K562 (cell line): ENCODE data around the gene C6orf15. TPM values are rescaled to one million over a fixed set of nuclear protein-coding genes. Genes with fewer than 3 reads are reported as not detected.

Experiments
- ATAC-seq: fragments of 200-7000 bp; cut with Tn5 transposase; 3 replicates; pipeline ENCODE4 v1.9.1; 2020; ENCODE audit warnings: moderate library complexity
- BruUV-seq: library from RNA; stranded (reverse); fragments of 400-500 nt; replicated peaks from 2 replicates; lab custom pipeline; 2021; lab: Mats Ljungman, UMichigan
- CTCF ChIA-PET: fragments of 300-600 bp; formaldehyde crosslinking; extraction: SDS; loops from one replicate; lab custom pipeline; 2021; ENCODE audit warnings: low intra/inter-chr PET ratio; lab: Yijun Ruan, JAX
- POLR2A ChIA-PET: fragments of 300-600, 350-650 bp; sonication (Branson Sonifier 250); formaldehyde crosslinking; extraction: SDS; loops from one replicate; lab custom pipeline; 2021; ENCODE audit warnings: antibody characterized with exemption, inconsistent platforms; lab: Yijun Ruan, JAX
- DNase-seq, 4 experiments: peaks; one replicate each; pipeline versions ENCODE4 v3.0.0 to v3.0.0-alpha.2; 2011 to 2018; ENCODE audit warnings: low spot score in 3 of 4, mixed read lengths in 3 of 4; ENCODE audit errors: extremely low read depth in 1 of 4
- FAIRE-seq: peaks from 2 replicates; lab custom pipeline; 2011; peaks lifted over from hg19 to GRCh38; lab: Jason Lieb, UNC
- H2AFZ ChIP-seq: 2 replicates; pipeline ENCODE4 v1.6.0; 2011; ENCODE audit warnings: low read depth, low read length, control low read depth, inconsistent platforms
- H3K27ac ChIP-seq: fragments of 200-600 bp; 3 replicates; pipeline ENCODE4 v1.8.0; 2011; ENCODE audit warnings: low read depth, mild to moderate bottlenecking, control low read depth, inconsistent platforms, low read length, moderate library complexity, mixed read lengths; ENCODE audit errors: extremely low read depth
- H3K27me3 ChIP-seq, 2 experiments: fragments of 300-600 bp in 1 of 2; 2 replicates in 1 of 2; 3 replicates in 1 of 2; pipeline versions ENCODE4 v1.6.0 to v1.8.0; 2011; ENCODE audit warnings: inconsistent platforms in 2 of 2, low read length in 2 of 2, mild to moderate bottlenecking in 1 of 2, mixed read lengths in 1 of 2, moderate library complexity in 1 of 2; ENCODE audit not compliant: control insufficient read depth in 2 of 2, insufficient read depth in 2 of 2
- H3K36me3 ChIP-seq: fragments of 300-600 bp; 3 replicates; pipeline ENCODE4 v1.8.0; 2011; ENCODE audit warnings: mild to moderate bottlenecking, low read length, inconsistent platforms; ENCODE audit not compliant: control insufficient read depth, insufficient read depth
- H3K4me1 ChIP-seq, 2 experiments: fragments of 200-600 bp in 1 of 2; replicated peaks in 1 of 2; 2 replicates in 1 of 2; 3 replicates in 1 of 2; pipeline versions ENCODE4 v1.5.1 to v1.8.0; 2011; ENCODE audit warnings: inconsistent platforms in 2 of 2, low read length in 2 of 2, mild to moderate bottlenecking in 1 of 2, mixed read lengths in 1 of 2, moderate library complexity in 1 of 2; ENCODE audit not compliant: control insufficient read depth in 2 of 2, insufficient read depth in 2 of 2
- H3K4me2 ChIP-seq: 2 replicates; pipeline ENCODE4 v1.6.1; 2011; ENCODE audit warnings: low read length, control low read depth, inconsistent platforms, mixed read lengths; ENCODE audit not compliant: insufficient read depth
- H3K4me3 ChIP-seq: fragments of 200-600 bp; sonication (generic), shearing (Covaris generic); 2 replicates; pipeline ENCODE4 v1.5.1; 2016; ENCODE audit warnings: control low read depth, inconsistent platforms
- H3K79me2 ChIP-seq: fragments of 200-600 bp; 3 replicates; pipeline ENCODE4 v1.8.0; 2011; ENCODE audit warnings: low read length, inconsistent platforms; ENCODE audit not compliant: control insufficient read depth, insufficient read depth
- H3K9ac ChIP-seq, 2 experiments: 2 replicates each; pipeline versions ENCODE4 v1.6.0 to v1.6.1; 2011; ENCODE audit warnings: low read depth in 2 of 2, low read length in 2 of 2, control low read depth in 1 of 2, inconsistent platforms in 1 of 2, mild to moderate bottlenecking in 1 of 2, mixed read lengths in 1 of 2; ENCODE audit not compliant: insufficient read depth in 1 of 2
- H3K9me1 ChIP-seq: one replicate; pipeline ENCODE4 v1.6.0; 2011; ENCODE audit warnings: inconsistent platforms, mild to moderate bottlenecking, low read length, moderate library complexity; ENCODE audit not compliant: control insufficient read depth, insufficient read depth
- H3K9me3 ChIP-seq: replicated peaks from 2 replicates; pipeline ENCODE4 v1.5.1; 2011; ENCODE audit warnings: low read depth, low read length, inconsistent platforms; ENCODE audit not compliant: control insufficient read depth, insufficient read depth
- H4K20me1 ChIP-seq: replicated peaks from 2 replicates; pipeline ENCODE4 v1.6.1; 2011; ENCODE audit warnings: low read length, inconsistent platforms, mixed read lengths; ENCODE audit not compliant: control insufficient read depth, insufficient read depth
- CHAMP1 ChIP-seq: fragments of 450-650 bp; IDR thresholded peaks from 2 replicates; pipeline ENCODE4 v1.6.1; 2016; ENCODE audit warnings: mild to moderate bottlenecking
- FOXK1 ChIP-seq: sonication (generic); formaldehyde crosslinking; IDR thresholded peaks from 2 replicates; pipeline ENCODE4 v1.8.0; 2022; ENCODE audit warnings: missing genetic modification reagents, mild to moderate bottlenecking, borderline replicate concordance
- FUS ChIP-seq: fragments of 200-400 bp; formaldehyde crosslinking; optimal IDR thresholded peaks from 2 replicates; pipeline ENCODE3; 2017; ENCODE audit warnings: low read depth, low read length
- GTF2F1 ChIP-seq: IDR thresholded peaks from 2 replicates; pipeline ENCODE4 v1.6.1; 2011; ENCODE audit warnings: low read depth, low read length, improper control_type of control experiment
- HDGF ChIP-seq: fragments of 450-650 bp; IDR thresholded peaks from 2 replicates; pipeline ENCODE4 v1.6.1; 2016
- HIVEP1 ChIP-seq: fragments of 250-450 bp; sonication (Bioruptor Pico); IDR thresholded peaks from 2 replicates; pipeline ENCODE4 v1.4.0; 2020; ENCODE audit warnings: mild to moderate bottlenecking
- MXD1 ChIP-seq: fragments of 250-450 bp; sonication (Bioruptor Pico); IDR thresholded peaks from 2 replicates; pipeline ENCODE4 v1.8.0; 2021; ENCODE audit warnings: borderline replicate concordance, mild to moderate bottlenecking, moderate library complexity; ENCODE audit not compliant: poor library complexity, severe bottlenecking
- NCOA4 ChIP-seq: fragments of 450-650 bp; IDR thresholded peaks from 2 replicates; pipeline ENCODE4 v1.6.1; 2018; ENCODE audit warnings: mild to moderate bottlenecking; ENCODE audit not compliant: partially characterized antibody
- NFE2L1 ChIP-seq: fragments of 450-650 bp; IDR thresholded peaks from 2 replicates; pipeline ENCODE4 v1.6.1; 2016; ENCODE audit warnings: missing genetic modification characterization, low read depth, mild to moderate bottlenecking, missing compliant biosample characterization, moderate library complexity, borderline replicate concordance
- POLR2H ChIP-seq: IDR thresholded peaks from 2 replicates; pipeline ENCODE4 v1.6.1; 2016; ENCODE audit warnings: missing genetic modification characterization, low read depth, mild to moderate bottlenecking, control low read depth, missing compliant biosample characterization, moderate library complexity
- RBM39 ChIP-seq: fragments of 200-400 bp; formaldehyde crosslinking; optimal IDR thresholded peaks from 2 replicates; pipeline ENCODE3; 2018; ENCODE audit warnings: low read depth, low read length
- SMAD3 ChIP-seq: fragments of 450-650 bp; formaldehyde crosslinking; conservative IDR thresholded peaks from 2 replicates; pipeline ENCODE4 v1.4.0; 2020; ENCODE audit warnings: mild to moderate bottlenecking
- SMAD4 ChIP-seq: fragments of 250-450 bp; sonication (Bioruptor Pico); conservative IDR thresholded peaks from 2 replicates; pipeline ENCODE4 v1.8.0; 2021; ENCODE audit warnings: inconsistent platforms, mild to moderate bottlenecking, moderate library complexity
- SNIP1 ChIP-seq: fragments of 450-650 bp; IDR thresholded peaks from 2 replicates; pipeline ENCODE4 v1.7.1; 2017; ENCODE audit warnings: low read depth, mild to moderate bottlenecking
- SNRNP70 ChIP-seq: fragments of 200-400 bp; formaldehyde crosslinking; optimal IDR thresholded peaks from 2 replicates; pipeline ENCODE3; 2017; ENCODE audit warnings: low read depth, low read length
- SREBF2 ChIP-seq: sonication (generic); formaldehyde crosslinking; IDR thresholded peaks from 2 replicates; pipeline ENCODE4 v1.4.0; 2020; ENCODE audit warnings: mild to moderate bottlenecking, missing genetic modification reagents
- ZNF511 ChIP-seq: sonication (generic); formaldehyde crosslinking; IDR thresholded peaks from 2 replicates; pipeline ENCODE4 v1.8.0; 2022; ENCODE audit warnings: mild to moderate bottlenecking, missing genetic modification reagents
- ZNF766 ChIP-seq: fragments of 200-800 bp; sonication (Bioruptor generic); conservative IDR thresholded peaks from 2 replicates; pipeline ENCODE4 v1.6.1; 2016; ENCODE audit warnings: missing genetic modification characterization, missing compliant biosample characterization
- WGBS: fragments of 100-300 bp; shearing (Covaris generic); methylation state at CpG from one replicate; pipeline ENCODE4 v1.1.6; 2016; ENCODE audit warnings: low coverage, mixed read lengths; ENCODE audit not compliant: insufficient coverage; ENCODE audit errors: missing lambda C conversion rate; 5-methylcytosine and 5-hydroxymethylcytosine counted together
- in situ Hi-C: fragments of 300-500 bp; cut with MboI; formaldehyde crosslinking; loops from 4 replicates; pipeline ENCODE4 v1.15.0; 2018; ENCODE audit warnings: inconsistent platforms, mixed read lengths
- intact Hi-C: fragments of 100-400 bp; cut with micrococcal nuclease; formaldehyde crosslinking; loops from 2 replicates; pipeline ENCODE4 v1.14.2; 2022
- polyA plus RNA-seq, 8 experiments: library from polyadenylated mRNA; depleted of rRNA in 4 of 8; stranded (reverse) in 5 of 8; unstranded in 3 of 8; fragments of >200 nt; fragmentation: Nextera tagmentation in 2 of 8; fragmentation: Illumina TruSeq in 1 of 8; extraction: Ambion mirVana in 2 of 8; extraction: Trizol in 1 of 8; gene quantifications; 2 replicates each; pipeline versions ENCODE4 v1.2.1 to v1.2.3, GENCODE V29; 2011 to 2014; ENCODE audit warnings: inconsistent platforms in 1 of 8, missing spikeins in 1 of 8
- total RNA-seq, 7 experiments: library from RNA; depleted of rRNA in 6 of 7; stranded (reverse); fragments of >200 nt in 6 of 7; fragmentation: Illumina TruSeq in 2 of 7; extraction: Trizol in 2 of 7; gene quantifications; 2 replicates each; pipeline versions ENCODE4 v1.2.1 to v1.2.3, GENCODE V29; 2011 to 2021; ENCODE audit warnings: low replicate concordance in 1 of 7

Gene C6orf15
- total and polyA plus RNA-seq, 9 of the 15 experiments (the other 6 are each of a cell fraction or from before 2014, with no cell fraction given), result not detected

- in situ Hi-C loops, result no loop called here
- Histone ChIP-seq H3K4me3 (no peak overlapping the region), H3K9me3 (no peaks in the 10 kb centered on the region), H3K36me3 (no peaks in the 10 kb centered on the region), H3K27ac (no peak overlapping the region), H3K4me1 (peaks cover 0 to 9% of the 10 kb centered on the region in 2 experiments; a peak in 3 of 5 replicates), H3K4me2 (no peak overlapping the region), H2AFZ (no peak overlapping the region), H3K27me3 (peaks cover 56 to 82% of the 10 kb centered on the region in 2 experiments), H4K20me1 (peaks cover 3% of the 10 kb centered on the region; the same call in 1 of the 2 replicates), H3K9me1 (no peaks in the 10 kb centered on the region), H3K79me2 (no peaks in the 10 kb centered on the region), H3K9ac (peak overlapping the region in 1 of 2 experiments; percentile 15; a peak in 1 of 4 replicates)
- 4% methylated on average over 19 of the region's 19 CpGs for WGBS
- intact Hi-C loops, result no loop called here
- ChIA-PET POLR2A (interaction anchor here (0.7 kb wide), 1 partner anchor 19 kb away, joined by 3 read pairs; no protein-coding TSS in a partner anchor), CTCF (interaction anchor here (0.7 kb wide), 1 partner anchor 31 kb away, joined by 3 read pairs; no protein-coding TSS in a partner anchor)
- DNase-seq, result no peak
- BruUV-seq, result no TSS peak
- FAIRE-seq, result no peak
- ATAC-seq, result no peak
- no peak for TF ChIP-seq NFE2L1 (tag)
- no peak for TF ChIP-seq SREBF2 (CRISPR knock-in tag)
- no peak for TF ChIP-seq SNRNP70
- no peak for TF ChIP-seq SMAD3 (CRISPR knock-in tag)
- no peak for TF ChIP-seq ZNF511 (CRISPR knock-in tag)
- no peak for TF ChIP-seq NCOA4
- no peak for TF ChIP-seq MXD1 (CRISPR knock-in tag)
- TF ChIP-seq CHAMP1, result no peak
- TF ChIP-seq POLR2H (tag), result no peak
- TF ChIP-seq SNIP1, result no peak
- no peak for TF ChIP-seq SMAD4
- TF ChIP-seq ZNF766 (CRISPR knock-in tag), result no peak
- TF ChIP-seq FUS, result no peak
- no peak for TF ChIP-seq HDGF
- no peak for TF ChIP-seq FOXK1
- TF ChIP-seq GTF2F1, result no peak
- TF ChIP-seq HIVEP1, result no peak
- TF ChIP-seq RBM39, result no peak
Observed at GRCh38 chr6:31116661-31117385, 4.4 kb upstream of the C6orf15 start.
